Subcutaneous abdominal adipose tissue (tissue), 5 donors: ENCODE data around the gene PLD1.
"Not testable (repeated sequence)": the region's sequence is repeated elsewhere in the genome, so short reads cannot be mapped to it uniquely, and the experiment has no call there.

Experiments used
- H3K27ac ChIP-seq: one replicate; pipeline ENCODE4 v1.7.0; 2013; ENCODE audit warnings: low read depth, mild to moderate bottlenecking, inconsistent platforms, low read length, moderate library complexity
- H3K27me3 ChIP-seq, 5 donors: one replicate each; pipeline ENCODE4 v1.7.0; 2013; ENCODE audit warnings: low read length in 5 of 5, inconsistent platforms in 1 of 5; ENCODE audit not compliant: control insufficient read depth in 5 of 5, insufficient read depth in 4 of 5
- H3K36me3 ChIP-seq, 5 donors: one replicate each; pipeline ENCODE4 v1.7.0; 2013; ENCODE audit warnings: low read length in 5 of 5; ENCODE audit not compliant: control insufficient read depth in 5 of 5, insufficient read depth in 5 of 5
- H3K4me1 ChIP-seq, 5 donors: one replicate each; pipeline ENCODE4 v1.7.0; 2013; ENCODE audit warnings: low read length in 5 of 5, mild to moderate bottlenecking in 3 of 5, moderate library complexity in 1 of 5; ENCODE audit not compliant: control insufficient read depth in 5 of 5, insufficient read depth in 5 of 5
- H3K4me3 ChIP-seq, 5 donors: one replicate each; pipeline ENCODE4 v1.7.0; 2013; ENCODE audit warnings: low read length in 5 of 5, low read depth in 1 of 5
- H3K9ac ChIP-seq, 5 donors: one replicate each; pipeline ENCODE4 v1.7.0; 2013; ENCODE audit warnings: low read length in 5 of 5, mild to moderate bottlenecking in 4 of 5, moderate library complexity in 3 of 5
- H3K9me3 ChIP-seq, 5 donors: one replicate each; pipeline ENCODE4 v1.7.0; 2013; ENCODE audit warnings: low read length in 5 of 5; ENCODE audit not compliant: control insufficient read depth in 5 of 5
- donor health status: healthy.
- donor health status: healthy.
- donor health status: healthy.
- donor health status: healthy.
- donor health status: healthy.

Gene PLD1

DNA sequence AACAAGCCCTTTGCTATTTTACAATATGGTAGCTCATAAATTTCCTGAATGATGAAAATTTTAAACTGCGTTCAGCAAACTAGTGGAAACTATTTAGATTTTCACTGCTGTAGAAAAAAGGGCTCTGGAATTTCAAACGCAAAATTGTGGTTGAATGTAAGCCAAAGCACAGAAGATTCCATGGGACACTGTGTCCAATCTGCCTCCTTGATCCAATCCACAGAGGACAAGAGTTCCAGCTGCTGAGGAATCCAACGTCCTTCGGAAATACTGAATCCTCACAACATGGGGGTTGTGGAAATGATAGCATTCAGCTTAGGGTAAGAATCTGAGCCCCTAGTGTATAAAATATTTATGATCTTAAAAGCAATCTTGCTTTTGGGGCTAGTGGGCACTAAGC lies 161.0 kb downstream of the PLD1 start:
- Histone ChIP-seq H3K4me3 (no peak overlapping the region), H3K27me3 (no peaks in the 10 kb centered on the region), H3K4me1 (peaks cover 3 to 25% (median 19%) of the 10 kb centered on the region in 5 donors), H3K9ac (no peak overlapping the region), H3K27ac (no peak overlapping the region), H3K36me3 (peaks cover 0 to 7% (median 0%) of the 10 kb centered on the region in 5 donors), H3K9me3 (no peaks in the 10 kb centered on the region)

DNA sequence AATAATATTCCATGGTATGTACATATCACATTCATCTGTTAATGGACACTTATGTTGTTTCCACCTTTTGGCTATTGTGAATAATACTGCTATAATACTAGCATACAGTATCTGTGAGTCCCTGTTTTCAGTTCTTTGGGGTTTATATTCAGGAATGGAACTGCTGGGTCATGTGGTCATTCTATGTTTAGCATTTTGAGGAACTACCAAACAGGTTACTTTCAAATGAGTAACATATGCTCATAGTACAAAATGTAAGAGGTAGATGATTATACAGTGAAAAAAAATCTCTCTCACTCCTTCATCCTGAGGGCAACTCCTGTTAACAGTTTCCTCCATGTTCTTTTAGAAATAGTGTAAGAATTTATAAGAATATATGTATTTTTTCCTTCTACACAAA lies 162.2 kb downstream of the PLD1 start:
- Histone ChIP-seq H3K27ac (no peak overlapping the region), H3K9me3 (no peaks in the 10 kb centered on the region), H3K9ac (no peak overlapping the region), H3K4me1 (peaks cover 2 to 23% (median 17%) of the 10 kb centered on the region in 5 donors), H3K36me3 (peaks cover 0 to 11% (median 0%) of the 10 kb centered on the region in 5 donors), H3K27me3 (no peaks in the 10 kb centered on the region), H3K4me3 (no peak overlapping the region)

DNA sequence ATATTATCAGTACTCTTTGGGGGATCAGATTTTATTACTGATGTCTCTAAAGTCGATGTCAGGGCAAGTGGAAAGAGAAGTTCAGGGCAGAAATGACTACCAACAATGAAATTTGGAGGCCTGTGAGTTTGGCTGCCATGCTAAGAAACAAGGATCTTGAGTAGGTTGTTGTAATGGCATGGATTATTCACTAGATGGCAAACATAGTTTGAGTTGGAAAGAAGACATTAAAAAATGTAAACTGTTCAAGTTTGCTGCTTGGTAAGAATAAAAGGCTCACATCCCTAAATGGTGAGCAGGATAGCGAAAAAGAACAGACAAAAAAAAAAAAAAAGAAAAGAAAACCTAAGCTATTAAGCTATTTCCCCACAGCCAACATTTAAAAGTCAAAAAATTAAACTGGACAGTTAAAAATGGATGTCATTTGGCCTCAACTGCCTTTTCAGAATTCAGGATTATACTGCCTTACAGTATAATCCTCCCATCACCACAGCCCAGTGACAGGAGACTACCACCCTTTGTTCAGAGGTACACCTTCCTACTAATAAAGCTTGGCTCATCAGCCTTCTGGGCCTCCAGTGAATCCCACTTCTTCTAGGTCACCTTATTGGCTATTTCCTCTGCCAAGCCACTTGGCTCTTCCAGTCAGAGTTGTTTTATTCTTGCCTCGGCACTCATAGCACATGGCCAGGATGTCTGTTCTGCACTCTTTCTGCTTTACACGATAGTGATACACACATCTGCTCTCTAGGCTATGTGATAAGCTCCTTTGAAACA lies 163.7 kb downstream of the PLD1 start:
- Histone ChIP-seq H3K27me3 (no peaks in the 10 kb centered on the region), H3K9ac (no peak overlapping the region), H3K4me3 (no peak overlapping the region), H3K27ac (no peak overlapping the region), H3K4me1 (peaks cover 2 to 18% (median 17%) of the 10 kb centered on the region in 5 donors), H3K9me3 (no peaks in the 10 kb centered on the region), H3K36me3 (peaks cover 2 to 14% (median 4%) of the 10 kb centered on the region in 5 donors)

DNA sequence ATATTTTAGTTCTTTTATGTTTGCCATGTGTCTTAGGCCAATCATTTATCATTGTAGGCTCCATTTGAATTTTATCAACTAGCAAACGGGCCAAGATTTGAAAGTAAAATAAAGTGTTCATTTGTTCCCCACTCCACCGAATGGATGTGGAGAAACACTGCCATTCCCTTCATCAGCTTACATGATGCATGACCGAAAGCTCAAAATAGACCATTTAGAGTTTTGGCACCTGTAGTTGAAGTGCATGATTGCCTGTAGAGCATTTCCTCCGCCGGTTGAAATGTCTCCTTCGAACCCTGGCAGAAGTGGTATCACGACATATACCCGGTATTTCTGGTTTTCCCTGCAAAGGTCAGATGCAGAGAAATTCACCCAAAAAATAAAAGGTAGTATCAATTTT lies 165.6 kb downstream of the PLD1 start:
- no peak overlapping the region for H3K27ac ChIP-seq
- no peaks in the 10 kb centered on the region for H3K9me3 ChIP-seq
- no peak overlapping the region for H3K9ac ChIP-seq
- H3K36me3 ChIP-seq: peaks cover 2 to 16% (median 5%) of the 10 kb centered on the region in 5 donors
- no peaks in the 10 kb centered on the region for H3K27me3 ChIP-seq
- no peak overlapping the region for H3K4me3 ChIP-seq
- peaks cover 2 to 11% (median 9%) of the 10 kb centered on the region in 5 donors for H3K4me1 ChIP-seq

DNA sequence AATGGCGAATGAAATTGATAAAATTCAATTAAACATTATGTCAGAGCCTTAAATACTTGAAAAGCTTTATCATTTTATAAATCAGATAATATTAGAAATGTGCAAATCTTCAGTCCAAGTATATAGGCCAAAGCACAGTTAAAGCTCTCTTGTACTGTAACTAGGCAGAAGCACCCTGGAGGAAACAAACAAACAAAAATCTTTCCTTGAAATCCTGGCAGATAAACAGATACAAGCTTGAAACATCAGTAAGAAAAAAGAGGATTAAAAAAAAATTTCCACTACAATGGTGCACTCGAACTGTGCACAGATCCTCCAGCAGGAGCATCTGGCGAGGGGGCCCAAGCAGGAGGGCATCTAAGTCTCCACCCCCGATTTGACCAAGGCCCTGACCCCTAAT lies 166.6 kb downstream of the PLD1 start:
- Histone ChIP-seq H3K4me1 (peaks cover 0 to 7% (median 4%) of the 10 kb centered on the region in 5 donors), H3K4me3 (no peak overlapping the region), H3K9ac (no peak overlapping the region), H3K27ac (no peak overlapping the region), H3K36me3 (peaks cover 2 to 18% (median 7%) of the 10 kb centered on the region in 5 donors), H3K9me3 (no peaks in the 10 kb centered on the region), H3K27me3 (no peaks in the 10 kb centered on the region)

DNA sequence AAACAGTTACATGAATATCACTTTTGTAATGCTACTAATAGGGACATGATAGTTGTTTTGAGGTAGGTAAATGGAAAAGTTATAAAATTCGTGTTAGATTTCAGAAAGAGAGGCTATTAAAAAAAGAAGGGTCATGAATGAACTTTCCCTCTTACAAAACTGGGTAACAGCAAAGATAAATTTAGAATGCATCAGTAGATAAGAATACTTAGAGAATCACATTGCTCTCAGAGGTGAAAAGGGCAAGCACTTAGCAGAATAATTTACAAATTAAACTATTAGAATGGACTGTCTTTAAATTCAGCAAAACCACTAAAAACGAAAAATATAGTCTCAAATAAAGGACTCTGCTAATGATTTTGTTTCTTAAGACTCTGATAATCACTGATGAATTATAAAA lies 167.2 kb downstream of the PLD1 start:
- peaks cover 2 to 20% (median 8%) of the 10 kb centered on the region in 5 donors for H3K36me3 ChIP-seq
- H3K4me3 ChIP-seq: no peak overlapping the region
- H3K27ac ChIP-seq: no peak overlapping the region
- no peaks in the 10 kb centered on the region for H3K27me3 ChIP-seq
- peaks cover 0 to 7% (median 4%) of the 10 kb centered on the region in 5 donors for H3K4me1 ChIP-seq
- H3K9me3 ChIP-seq: no peaks in the 10 kb centered on the region
- H3K9ac ChIP-seq: no peak overlapping the region

DNA sequence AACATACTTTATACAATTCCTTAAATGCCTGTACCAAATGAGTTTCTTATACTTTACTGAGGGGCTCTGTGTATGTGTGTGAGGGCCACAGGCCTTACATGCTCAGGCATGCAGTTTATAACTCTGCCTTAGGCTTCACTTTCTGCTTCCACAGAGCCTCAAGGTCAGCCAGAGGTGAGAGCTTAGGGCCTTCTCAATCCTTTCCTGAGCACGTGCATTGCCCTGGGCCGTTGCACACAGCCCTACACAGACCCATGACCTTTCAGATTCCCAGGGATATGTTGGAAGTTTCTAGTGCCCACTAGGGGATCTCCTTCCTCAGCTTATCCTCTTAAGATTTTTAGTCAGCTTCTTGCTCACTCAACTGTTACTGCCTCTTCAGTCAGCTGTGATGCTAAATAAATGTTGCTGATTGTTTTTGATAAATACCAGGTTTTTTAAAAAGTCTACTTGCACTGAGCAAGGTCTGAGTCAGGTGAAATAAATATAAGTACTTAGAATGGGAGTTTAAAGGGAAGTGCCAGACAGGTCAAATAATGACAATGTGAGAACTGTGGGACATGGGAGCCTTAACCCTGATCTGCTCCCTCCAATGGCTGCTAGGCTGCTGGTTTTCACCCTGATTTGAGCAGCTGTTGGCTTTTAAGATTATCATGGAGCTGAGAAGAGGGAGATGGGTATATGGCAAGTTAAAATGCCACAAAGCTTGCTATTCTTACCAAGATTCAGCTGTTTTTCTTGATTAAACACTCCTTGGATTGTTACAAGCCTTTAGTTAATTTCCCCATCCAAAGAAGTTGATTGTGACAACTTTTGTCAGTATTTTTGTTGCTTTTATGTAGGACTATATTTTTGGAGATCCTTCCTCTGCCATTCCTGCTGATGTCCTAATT lies 169.5 kb downstream of the PLD1 start:
- Histone ChIP-seq H3K9me3 (no peaks in the 10 kb centered on the region), H3K27ac (no peak overlapping the region), H3K27me3 (no peaks in the 10 kb centered on the region), H3K36me3 (peaks cover 3 to 20% (median 8%) of the 10 kb centered on the region in 5 donors), H3K9ac (peak overlapping the region in 1 of 5 donors; percentile 20), H3K4me3 (no peak overlapping the region), H3K4me1 (no peaks in the 10 kb centered on the region)

DNA sequence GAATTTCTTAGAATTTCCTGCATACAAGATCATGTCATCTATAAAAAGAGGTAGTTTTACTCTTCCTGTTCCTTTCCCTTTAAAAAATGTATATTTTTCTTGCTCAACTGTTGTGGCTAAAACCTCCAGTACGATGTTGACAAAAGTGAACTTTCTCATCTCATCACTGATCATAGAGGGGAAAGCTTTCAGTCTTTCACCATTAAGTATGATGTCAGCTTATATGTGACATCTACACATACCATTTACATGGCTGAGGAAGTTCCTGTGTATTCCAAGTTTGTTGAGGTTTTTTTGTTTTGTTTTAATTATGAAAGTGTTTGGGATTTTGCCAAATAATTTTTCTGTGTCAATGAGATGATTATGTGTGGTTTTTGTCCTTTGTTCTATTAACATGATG lies 173.6 kb downstream of the PLD1 start:
- H3K36me3 ChIP-seq: peaks cover 2 to 7% (median 4%) of the 10 kb centered on the region in 5 donors
- no peak overlapping the region for H3K27ac ChIP-seq
- H3K9ac ChIP-seq: no peak overlapping the region
- no peaks in the 10 kb centered on the region for H3K9me3 ChIP-seq
- no peak overlapping the region for H3K4me3 ChIP-seq
- no peaks in the 10 kb centered on the region for H3K27me3 ChIP-seq
- no peaks in the 10 kb centered on the region for H3K4me1 ChIP-seq

DNA sequence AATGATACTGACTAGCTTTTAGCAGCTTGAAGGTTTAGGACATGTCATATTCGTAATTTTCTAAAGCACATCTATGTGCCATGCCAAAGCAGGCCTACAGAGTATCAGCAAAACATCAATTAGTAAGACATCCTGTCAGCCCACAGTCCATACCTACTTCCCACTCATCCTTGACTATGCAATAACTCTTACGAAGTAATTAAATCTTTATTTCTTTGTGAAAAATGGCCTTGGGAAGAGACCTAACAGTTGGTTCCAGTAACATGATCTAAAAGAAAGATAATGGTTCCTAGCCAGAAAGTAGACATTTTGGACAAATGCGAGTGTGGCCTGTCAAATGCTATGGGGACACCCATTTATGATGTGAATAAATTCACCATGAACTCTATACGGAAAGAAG lies 177.5 kb downstream of the PLD1 start:
- H3K4me3 ChIP-seq: no peak overlapping the region
- H3K36me3 ChIP-seq: peaks cover 0 to 3% (median 0%) of the 10 kb centered on the region in 5 donors
- H3K27ac ChIP-seq: no peak overlapping the region
- no peak overlapping the region for H3K9ac ChIP-seq
- H3K27me3 ChIP-seq: no peaks in the 10 kb centered on the region
- no peaks in the 10 kb centered on the region for H3K4me1 ChIP-seq
- H3K9me3 ChIP-seq: no peaks in the 10 kb centered on the region

DNA sequence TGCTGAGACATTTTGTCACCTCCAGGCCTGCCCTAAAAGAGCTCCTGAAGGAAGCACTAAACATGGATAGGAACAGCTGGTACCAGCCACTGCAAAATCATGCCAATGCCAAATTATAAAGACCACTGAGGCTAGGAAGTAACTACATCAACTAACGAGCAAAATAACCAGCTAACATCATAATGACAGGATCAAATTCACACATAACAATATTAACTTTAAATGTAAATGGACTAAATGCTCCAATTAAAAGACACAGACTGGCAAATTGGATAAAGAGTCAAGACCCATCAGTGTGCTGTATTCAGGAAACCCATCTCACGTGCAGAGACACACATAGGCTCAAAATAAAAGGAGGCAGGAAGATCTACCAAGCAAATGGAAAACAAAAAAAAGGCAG lies 183.5 kb downstream of the PLD1 start:
- H3K9ac ChIP-seq, H3K4me1 ChIP-seq, H3K9me3 ChIP-seq, H3K27ac ChIP-seq, H3K27me3 ChIP-seq, H3K4me3 ChIP-seq, H3K36me3 ChIP-seq: not testable (repeated sequence)
